Stimulated activated CD8-positive, alpha-beta memory T cell treated with anti-CD3 and anti-CD28 coated beads, Interleukin-7, amount 100 ng/mL, for 24 hours (primary cell): Measurements from ENCODE around the gene ZNF215.
"Not testable (repeated sequence)": the region's sequence is repeated elsewhere in the genome, so short reads cannot be mapped to it uniquely, and the experiment has no call there.

Experiments used
- DNase-seq: peaks from one replicate; pipeline ENCODE4 v3.0.0-alpha.2; 2020; ENCODE audit warnings: low read depth

Gene ZNF215

DNA sequence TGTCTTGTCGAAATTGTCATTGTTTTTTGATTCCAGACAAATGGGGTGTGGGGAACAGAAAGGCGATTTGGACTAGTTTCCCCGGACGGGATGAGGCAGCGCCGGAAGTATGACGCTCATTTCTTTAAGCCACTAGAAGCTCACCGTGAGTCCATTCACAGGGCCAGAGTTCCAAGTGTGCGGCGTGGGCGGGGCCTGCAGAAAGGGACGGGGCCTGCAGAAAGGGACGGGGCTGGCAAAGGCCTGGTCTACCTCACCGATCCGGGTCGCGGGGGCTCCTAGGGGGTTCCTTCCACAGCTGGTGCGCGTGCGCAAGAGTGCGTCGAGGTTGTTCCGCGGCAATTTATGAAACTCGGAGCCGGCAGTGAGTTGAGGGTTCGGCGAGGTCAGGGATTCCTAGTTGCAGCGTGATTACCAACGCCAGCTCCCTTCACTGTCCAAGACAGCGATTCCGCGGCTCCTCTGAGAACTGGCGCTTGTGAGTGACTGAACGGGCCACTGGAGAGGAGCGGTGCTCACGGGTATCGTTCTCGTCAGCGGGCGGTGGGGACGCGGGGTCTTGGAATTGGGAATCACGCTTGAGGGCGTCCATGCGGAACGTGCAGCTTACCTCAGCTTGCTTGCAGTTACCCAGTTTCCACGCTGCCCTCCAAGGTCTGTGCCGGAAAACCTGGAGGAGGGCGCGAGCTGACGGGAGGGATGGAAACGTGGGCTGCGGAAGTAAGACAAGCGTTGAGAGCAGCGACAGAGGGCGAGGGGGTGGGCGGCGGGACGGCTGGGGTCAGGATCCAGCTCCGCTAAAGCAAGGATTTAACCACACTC lies at the start of gene ZNF215:
TSS of gene ZNF215 (plus strand) at position 219 of the 822 bp plus-strand sequence. CDS start 5,847 bp downstream, outside the sequence.
- DNase-seq: peak; percentile 4

DNA sequence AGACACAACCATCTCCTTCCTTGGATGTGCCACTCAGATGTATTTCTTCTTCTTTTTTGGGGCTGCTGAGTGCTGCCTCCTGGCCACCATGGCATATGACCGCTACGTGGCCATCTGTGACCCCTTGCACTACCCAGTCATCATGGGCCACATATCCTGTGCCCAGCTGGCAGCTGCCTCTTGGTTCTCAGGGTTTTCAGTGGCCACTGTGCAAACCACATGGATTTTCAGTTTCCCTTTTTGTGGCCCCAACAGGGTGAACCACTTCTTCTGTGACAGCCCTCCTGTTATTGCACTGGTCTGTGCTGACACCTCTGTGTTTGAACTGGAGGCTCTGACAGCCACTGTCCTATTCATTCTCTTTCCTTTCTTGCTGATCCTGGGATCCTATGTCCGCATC lies 49.3 kb upstream of the ZNF215 start:
- DNase-seq: no peak

DNA sequence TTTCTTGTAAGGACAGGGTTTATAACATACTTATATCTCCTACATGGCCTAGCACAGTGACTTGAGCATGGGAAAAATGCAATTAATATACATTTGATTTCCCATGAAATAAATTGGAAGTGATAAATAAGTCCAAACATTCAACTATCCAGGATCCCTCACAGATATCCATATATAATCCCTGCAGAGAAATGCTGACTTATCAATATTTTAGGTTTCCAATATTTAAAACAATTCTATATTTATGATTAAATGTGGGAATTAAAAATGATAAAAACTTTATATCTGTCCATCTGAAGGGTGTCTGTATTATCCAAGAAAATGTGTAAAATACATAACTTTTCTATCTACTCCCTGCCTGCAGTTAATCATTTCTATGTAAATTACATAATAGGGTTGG lies 43.5 kb upstream of the ZNF215 start:
- no peak for DNase-seq

DNA sequence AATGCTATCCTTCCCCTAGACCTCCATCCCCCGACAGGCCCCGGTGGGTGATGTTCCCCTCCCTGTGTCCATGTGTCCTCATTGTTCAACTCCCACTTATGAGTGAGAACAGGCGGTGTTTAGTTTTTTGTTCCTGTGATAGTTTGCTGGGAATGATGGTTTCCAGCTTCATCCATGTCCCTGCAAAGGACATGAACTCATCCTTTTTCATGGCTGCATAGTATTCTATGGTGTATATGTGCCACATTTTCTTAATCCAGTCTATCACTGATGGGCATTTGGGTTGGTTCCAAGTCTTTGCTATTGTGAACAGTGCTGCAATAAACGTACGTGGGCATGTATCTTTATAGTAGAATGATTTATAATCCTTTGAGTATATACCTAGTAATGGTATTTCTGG lies 38.5 kb upstream of the ZNF215 start:
- not testable (repeated sequence) for DNase-seq

DNA sequence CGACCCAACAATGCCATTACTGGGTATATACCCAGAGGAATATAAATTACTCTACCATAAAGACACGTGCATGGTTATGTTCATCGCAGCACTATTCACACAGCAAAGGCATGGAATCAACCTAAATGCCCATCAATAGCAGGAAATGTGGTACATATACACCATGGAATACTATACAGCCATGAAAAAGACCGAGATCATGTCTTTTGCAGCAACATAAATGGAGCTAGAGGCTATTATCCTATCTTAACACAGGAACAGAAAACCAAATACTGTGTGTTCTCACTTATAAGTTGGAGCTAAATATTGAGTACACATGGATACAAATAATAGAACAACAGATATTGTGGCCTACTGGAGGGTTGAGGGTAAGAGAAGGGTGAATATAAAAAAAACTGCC lies 37.4 kb upstream of the ZNF215 start:
- DNase-seq: no peak

DNA sequence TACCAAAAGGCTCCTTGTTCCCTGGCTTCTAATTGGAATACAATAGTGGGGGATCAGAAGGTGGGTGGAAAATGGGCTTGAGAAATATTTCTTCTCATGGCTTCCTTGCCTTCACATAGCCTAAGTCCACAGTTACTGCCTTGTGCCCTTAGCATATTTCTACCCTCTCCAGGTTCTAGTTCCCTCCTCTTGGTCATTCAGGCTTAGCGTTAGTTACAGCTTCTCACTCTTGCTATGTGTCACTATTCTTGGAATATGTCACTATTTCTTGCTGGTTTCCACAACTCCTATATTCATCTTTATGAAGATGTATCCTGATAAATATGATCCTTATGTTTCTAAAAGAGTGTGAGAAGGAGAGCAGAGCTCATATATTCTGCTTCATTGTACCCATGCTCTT lies 36.4 kb upstream of the ZNF215 start:
- no peak for DNase-seq

DNA sequence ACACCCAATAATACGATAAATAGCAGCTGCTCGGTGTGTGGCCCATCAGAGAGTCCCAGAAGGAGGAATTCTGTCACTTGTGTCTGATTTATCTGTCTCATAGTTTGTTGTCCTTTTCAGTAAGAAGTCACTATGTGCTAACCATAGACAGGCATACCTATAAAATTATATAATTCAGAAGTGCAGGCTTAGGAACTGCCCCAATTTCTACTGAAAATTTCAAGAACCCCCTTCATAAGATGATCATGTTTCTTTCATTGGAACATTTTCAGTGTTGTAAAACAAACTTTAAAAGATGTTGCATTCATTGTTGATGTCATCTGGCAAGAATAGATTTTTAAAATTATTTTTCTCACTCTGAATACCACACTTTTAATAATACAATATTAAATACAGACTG lies 33.8 kb upstream of the ZNF215 start, which contains the start of gene OR2D2:
TSS of gene OR2D2 (minus strand) at position 101 of the 400 bp plus-strand sequence. CDS start at position 101, 0 bp downstream.
- DNase-seq: no peak

DNA sequence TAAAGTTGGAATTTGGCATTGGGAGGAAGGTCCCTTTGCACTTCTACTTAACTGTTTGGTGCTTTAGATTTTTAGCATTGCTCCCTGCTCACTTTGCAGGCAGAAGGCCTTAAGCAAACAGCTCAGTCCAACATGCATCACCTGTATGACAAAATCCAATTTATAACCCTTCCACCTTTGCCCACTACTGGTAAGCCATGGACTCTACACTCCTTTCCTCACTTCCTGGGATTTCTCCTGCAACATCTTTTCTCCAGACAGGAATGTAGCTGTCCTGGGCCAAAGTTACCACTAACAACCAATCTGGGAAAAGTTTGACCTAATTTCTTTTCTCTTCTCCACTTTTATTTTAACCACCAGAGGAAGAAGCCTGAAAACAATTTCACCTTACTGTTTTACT lies 32.1 kb upstream of the ZNF215 start:
- DNase-seq: no peak

DNA sequence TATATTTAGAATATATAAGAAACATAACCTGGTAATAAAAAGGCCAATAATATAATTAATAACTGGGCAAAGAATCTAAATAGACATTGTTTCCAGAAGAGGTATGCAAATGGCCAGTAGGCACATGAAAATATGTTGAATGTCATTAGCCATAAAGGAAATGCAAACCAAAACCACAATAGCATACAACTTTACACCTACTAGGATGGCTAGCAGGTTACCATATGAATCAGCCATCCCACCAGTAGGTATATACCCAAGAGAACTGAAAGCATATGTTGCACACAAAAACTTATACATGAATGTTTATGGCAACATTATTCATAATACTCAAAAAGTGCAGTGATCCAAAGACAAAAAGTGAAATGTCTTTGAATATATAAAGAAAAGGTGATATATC lies 31.2 kb upstream of the ZNF215 start:
- no peak for DNase-seq

DNA sequence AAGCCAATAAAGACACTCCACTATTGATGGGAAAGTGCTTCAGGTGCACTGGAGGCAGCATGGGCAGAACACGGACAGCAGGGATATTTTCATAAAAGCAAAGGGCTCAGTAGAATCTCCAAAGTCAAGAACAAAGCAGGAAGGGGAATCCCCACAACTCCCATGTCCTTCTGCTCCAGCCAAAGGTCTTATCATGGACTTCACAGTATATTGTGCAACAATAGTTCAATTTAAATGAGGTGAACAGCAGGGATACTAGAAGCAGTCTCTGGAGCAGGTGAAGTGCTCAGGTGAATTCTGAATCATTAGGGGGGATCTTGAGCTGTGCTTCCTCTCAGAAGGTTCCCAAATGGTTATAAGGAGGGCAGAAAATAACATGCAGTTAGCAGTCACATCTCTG lies 27.3 kb upstream of the ZNF215 start:
- DNase-seq: no peak

DNA sequence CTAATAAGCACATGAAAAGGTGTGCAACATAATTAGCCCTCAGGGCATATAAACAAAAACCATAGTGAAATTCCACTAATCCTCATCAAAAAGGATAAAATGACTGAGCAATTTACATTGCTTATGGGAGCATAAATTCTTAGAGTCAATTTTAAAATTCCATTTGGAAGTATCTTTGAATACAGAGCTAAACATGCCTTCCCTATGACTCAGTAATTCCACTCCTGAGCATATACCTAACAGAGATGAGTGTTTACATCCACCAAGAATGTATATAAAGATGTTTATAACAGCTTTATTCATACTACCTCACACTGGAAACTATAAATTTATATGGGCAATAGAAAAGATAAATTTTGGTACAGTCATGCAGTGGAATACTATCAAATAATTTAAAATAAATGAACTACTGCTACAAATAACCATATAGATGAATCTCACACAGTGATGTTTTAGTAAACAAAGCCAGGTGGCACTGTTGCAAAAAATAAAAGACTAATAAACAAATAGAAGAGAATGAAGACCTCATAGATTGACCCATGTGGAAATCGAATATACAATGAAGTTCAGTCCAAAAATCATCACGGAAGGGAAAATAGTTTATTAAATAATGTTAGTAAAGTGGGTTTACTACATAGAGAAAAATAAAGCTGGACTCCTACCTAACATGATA lies 25.8 kb upstream of the ZNF215 start:
- DNase-seq: no peak

DNA sequence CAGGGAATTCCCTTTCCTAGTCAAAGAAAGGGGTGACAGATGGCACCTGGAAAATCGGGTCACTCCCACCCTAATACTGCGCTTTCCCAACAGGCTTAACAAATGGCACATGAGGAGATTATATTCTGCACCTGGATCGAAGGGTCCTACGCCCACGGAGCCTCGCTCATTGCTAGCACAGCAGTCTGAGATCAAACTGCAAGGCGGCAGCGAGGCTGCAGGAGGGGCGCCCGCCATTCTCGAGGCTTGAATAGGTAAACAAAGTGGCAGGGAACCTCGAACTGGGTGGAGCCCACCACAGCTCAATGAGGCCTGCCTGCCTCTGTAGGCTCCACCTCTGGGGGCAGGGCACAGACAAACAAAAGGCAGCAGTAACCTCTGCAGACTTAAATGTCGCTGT lies 21.4 kb upstream of the ZNF215 start:
- not testable (repeated sequence) for DNase-seq

DNA sequence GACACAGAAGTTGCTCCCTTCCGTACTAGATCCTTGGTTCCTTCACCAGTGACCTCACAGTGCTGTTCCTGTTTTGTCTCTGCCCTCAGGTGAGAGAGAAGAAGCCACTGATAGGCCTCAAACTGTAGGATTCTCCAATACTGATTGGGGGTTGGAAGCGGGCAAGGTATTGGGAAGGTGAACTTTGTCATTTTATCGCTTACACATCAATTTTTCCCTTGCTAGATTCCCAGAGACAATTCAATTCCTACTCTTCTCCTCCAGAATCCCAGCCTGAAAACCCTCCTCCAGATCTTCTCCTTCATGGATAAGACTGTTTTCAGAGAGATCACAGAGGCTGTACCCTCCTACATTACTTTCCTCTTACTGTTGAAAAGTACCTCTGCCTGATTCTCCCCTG lies 14.8 kb upstream of the ZNF215 start:
- no peak for DNase-seq

DNA sequence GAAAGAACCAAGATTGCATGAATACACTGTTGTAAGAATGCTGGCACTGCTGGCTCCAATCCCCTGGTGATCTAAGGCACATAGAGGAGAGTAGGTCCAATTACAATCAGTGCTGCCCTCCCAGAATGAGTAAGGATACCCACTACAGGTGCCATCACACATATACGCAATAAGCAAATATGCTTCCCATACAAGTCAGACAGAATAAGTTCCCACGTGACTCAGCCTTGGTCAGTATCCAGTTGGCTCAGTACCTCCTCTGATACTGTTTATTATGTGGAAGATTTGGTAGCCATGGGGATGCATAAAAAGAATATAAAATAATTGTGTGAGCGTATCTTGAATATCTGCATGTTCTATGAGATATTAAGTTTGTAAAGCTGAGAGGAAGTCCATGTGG lies 14.3 kb upstream of the ZNF215 start:
- DNase-seq: no peak

DNA sequence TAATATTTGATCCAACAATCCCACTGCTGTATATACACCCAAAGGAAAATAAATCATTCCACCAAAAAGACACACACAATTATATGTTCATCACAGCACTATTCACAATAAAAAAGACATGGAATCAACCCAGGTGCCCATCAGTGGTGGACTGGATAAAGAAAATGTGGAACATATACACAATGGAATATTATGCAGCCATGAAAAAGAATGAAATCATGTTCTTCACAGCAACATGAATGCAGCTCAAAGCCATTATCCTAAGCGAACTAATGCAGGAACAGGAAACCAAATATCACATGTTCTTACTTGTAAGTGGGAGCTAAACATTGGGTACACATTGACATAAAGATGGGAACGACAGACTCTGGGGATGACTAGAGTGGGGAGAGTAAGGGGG lies 6.5 kb upstream of the ZNF215 start:
- DNase-seq: no peak

DNA sequence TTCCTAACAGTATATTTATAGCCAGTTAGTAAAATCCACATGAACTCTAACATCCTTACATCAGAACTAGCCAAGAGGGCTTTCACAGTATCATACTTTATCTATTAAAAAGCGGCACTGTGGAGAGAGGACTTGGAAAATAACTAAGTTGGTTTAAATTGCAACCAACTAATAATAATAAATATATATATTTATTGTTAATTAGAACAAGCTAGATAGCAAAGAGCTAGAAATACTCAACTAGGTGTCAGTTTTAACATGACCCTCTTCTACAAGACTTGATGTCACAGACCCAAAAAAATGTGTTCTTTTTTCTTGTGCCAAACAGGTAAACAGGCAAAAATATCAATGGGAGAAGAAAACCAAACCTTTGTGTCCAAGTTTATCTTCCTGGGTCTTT lies 5.5 kb upstream of the ZNF215 start, which contains the start of gene OR2D3:
TSS of gene OR2D3 (plus strand) at position 301 of the 400 bp plus-strand sequence. CDS start at position 301, 0 bp downstream.
- no peak for DNase-seq

DNA sequence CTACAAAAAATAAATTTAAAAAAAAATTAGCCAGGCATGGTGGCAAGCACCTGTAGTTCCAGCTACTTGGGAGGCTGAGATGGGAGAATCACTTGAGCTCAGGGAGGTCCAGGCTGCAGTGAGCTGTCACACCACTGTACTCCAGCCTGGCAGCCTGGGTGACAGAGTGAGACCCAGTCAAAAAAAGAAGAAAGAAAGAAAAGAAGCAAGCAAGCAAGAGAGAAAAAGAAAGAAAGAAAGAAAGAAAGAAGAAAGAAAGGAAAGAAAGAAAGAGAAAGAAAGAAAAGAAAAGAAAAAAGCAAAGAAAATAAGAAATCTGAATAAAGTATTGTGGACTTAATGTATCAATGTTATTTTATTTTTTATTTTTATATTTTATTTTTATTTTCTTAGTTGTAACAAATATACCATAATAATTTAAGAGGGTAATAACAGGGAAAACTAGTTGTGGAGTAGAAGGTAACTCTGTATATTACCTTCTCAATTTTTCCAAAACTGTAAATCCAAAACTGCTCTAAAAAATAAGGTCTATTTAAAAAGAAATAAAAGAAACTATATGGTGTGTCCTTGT lies 1.1 kb upstream of the ZNF215 start:
- DNase-seq: no peak

DNA sequence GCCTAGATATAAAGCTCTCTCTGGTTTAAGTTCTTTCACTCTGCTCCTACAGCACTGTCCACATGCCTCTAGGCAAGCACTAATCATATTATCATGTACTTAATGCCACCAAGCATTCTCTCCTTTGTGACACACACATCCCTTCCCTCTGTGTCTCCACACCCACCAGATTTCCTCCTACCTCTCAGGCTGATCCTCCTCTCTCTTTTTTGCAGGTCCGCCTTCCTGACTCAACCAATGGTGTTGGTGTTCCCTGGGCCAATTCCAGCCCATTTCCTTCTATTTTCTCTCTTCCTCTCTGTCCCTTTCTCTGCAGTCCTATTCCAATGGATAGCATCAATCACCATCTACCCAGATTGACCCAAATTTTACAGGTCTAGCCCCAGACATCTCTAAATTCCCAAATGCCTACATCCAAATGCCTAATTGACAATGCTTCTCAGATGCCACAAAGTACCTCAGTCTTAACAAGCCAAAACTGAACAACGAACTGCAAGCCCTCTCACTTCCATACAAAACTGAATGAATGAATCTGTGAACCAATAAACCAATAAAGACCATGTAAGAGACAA lies 504 bp upstream of the ZNF215 start:
- DNase-seq: no peak

DNA sequence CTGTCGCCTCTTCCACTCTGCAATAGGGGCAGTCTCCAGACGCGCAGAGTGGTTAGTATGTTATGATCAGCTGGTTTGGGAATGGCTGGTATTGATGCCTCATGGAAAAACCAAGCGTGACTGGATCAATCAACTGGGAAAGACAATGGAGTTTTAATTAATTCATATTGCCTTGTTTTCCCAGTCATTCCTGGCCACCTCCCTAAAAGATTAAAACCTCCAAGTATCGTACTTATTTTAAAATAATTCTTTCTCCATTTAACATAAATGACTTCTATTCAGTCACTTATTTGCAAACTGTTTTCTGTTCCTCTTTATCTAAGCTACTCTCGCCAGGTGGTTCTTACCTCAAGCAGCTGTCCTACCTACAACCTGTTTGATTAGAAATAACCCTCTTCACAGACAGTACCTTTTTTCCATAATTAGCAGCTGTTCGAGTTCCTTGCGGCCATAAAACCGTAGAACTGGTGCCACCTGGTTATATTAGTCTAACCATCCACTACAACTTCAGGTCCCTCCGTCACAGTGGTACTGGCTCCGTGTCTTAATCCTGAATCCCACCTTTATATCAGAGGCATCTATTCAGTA lies 898 bp downstream of the ZNF215 start:
- DNase-seq: no peak

DNA sequence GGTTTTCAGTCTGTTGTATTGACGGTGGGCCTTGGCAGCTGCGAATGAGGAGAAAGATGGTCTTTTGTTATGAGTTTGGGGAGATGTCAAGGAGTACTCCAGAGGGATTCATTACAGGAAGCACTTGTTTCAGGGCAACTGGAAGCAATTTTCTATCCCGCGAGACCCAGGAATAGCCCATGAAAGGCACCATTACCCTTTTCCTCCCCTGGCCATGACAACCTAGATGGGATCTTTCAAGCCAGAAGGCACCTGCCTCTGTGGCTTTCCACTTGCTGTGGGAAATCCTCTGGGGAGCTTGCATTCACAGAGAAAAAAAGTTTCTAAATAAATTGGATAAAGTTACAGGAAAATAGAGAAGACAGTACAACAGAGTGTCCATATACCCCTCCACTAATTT lies 2.7 kb downstream of the ZNF215 start:
- no peak for DNase-seq

DNA sequence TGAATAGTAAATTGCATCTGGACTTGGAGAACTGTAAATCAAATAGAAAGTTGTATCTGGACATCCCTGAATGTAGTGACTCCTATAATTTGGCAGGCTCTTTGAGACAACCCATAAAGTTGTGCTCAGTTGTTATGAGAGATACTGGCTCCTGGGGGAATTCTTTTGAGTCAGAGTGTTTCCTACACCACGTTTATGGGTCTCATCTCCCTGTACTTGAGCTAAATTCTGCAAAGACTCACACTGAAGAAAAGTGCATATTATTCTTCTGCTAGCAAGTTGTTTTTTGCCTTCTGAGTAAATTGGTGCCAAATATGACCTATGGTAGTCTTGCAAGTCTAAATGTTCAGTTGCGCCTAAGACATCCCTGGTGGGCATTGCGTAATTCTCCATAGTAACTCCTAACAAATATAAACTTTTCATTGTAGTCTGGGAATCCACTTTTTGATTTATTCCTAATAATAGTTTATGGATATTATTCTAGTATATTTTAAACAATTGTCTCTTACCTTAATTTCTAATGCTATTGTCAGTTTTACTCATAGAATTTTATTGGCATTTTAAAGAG lies 5.0 kb downstream of the ZNF215 start:
- DNase-seq: no peak

DNA sequence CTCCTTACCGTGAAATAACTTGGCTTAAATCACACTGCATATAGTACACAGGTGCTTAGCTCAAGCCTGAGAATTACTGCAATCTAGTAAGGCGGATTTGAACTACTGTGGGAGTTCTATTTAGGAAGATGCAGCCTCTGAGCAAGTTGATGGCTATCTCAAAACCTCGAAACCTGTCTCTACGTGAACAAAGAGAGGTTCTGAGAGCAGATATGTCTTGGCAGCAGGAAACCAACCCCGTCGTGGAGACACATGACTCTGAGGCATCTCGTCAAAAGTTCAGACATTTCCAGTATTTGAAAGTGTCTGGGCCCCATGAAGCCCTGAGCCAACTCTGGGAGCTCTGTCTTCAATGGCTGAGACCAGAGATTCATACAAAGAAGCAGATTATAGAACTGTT lies 5.9 kb downstream of the ZNF215 start:
- no peak for DNase-seq
